Measurements from ENCODE around the gene MPP4. TPM values are rescaled to one million over a fixed set of nuclear protein-coding genes. Genes with fewer than 3 reads are reported as not detected.

MPP4 gene
- total RNA-seq, 1 experiment from 2014 or later: not detected

DNA sequence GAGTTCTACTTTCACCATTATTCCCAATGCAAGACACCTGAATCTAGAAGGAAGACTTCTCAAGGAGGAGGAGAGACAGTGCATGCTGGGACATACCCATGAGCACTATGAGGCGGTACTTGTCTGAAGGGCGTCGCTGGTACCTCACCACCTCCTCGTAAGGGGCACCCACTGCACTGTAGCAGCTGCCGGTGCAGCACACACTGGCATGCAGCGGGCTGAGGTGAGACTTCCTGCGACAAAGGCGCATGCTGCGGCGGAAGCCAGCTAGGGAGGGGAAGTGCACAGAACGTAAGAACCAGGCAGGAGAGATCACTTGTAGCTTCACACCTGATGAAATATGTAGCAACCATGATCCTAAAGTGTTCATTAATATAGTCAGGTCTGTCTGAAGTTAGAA lies 42.3 kb downstream of the MPP4 start:
- Histone ChIP-seq H3K27me3 (ENCODE audit: control insufficient read depth, insufficient read depth, low read length) (no peaks in the 10 kb centered on the region), H3K27ac (ENCODE audit: low read length) (no peak overlapping the region), H3K9me3 (ENCODE audit: control insufficient read depth, insufficient read depth, low read depth, low read length) (no peaks in the 10 kb centered on the region), H3K4me1 (ENCODE audit: control insufficient read depth, insufficient read depth, low read length) (no peaks in the 10 kb centered on the region), H3K4me3 (ENCODE audit: low read depth in 2 of 2, low read length in 2 of 2) (no peak overlapping the region), H3K36me3 (ENCODE audit: control insufficient read depth, insufficient read depth, low read length) (no peaks in the 10 kb centered on the region)
- DNase-seq (ENCODE audit: low read depth, low spot score) (no peak), ATAC-seq (no peak)
- BruUV-seq (replicated peaks): no TSS peak
- ChIA-PET CTCF (no interaction called here), POLR2A (no interaction called here)
- TF ChIP-seq CTCF (IDR thresholded peaks at IDR 0.05): no peak
- TF ChIP-seq TCF7L2 (IDR thresholded peaks at IDR 0.05; ENCODE audit: low read depth, low read length): no peak
- TF ChIP-seq POLR2AphosphoS5 (IDR thresholded peaks at IDR 0.05; ENCODE audit: low read depth, low read length): no peak
- no peak for TF ChIP-seq SIN3A (IDR thresholded peaks at IDR 0.05; ENCODE audit: borderline replicate concordance, insufficient read depth, low read depth, low read length)
- TF ChIP-seq REST (IDR thresholded peaks at IDR 0.05; ENCODE audit: insufficient read depth in 1 of 2, low read depth in 2 of 2, low read length in 1 of 2): no peak
- in situ Hi-C loops (cut with HindIII; ENCODE audit: low pct_unique_long_range_greater_than_20kb, low sequenced_read_pairs): no loop called here
- intact Hi-C loops (cut with micrococcal nuclease; ENCODE audit: unreplicated experiment): no loop called here

- peaks cover 2% of the 10 kb centered on the region; the same call in 1 of the 2 replicates for H3K27me3 ChIP-seq (ENCODE audit: control insufficient read depth, insufficient read depth, low read length)
- no peak for DNase-seq (ENCODE audit: low read depth, low spot score)
- in situ Hi-C loops (cut with HindIII; ENCODE audit: low pct_unique_long_range_greater_than_20kb, low sequenced_read_pairs) (no loop called here), intact Hi-C loops (cut with micrococcal nuclease; ENCODE audit: unreplicated experiment) (no loop called here)
- H3K27ac ChIP-seq (ENCODE audit: low read length): no peak overlapping the region
- TF ChIP-seq CTCF (IDR thresholded peaks at IDR 0.05) (no peak), SIN3A (IDR thresholded peaks at IDR 0.05; ENCODE audit: borderline replicate concordance, insufficient read depth, low read depth, low read length) (no peak), TCF7L2 (IDR thresholded peaks at IDR 0.05; ENCODE audit: low read depth, low read length) (no peak), REST (IDR thresholded peaks at IDR 0.05; ENCODE audit: insufficient read depth in 1 of 2, low read depth in 2 of 2, low read length in 1 of 2) (no peak), POLR2AphosphoS5 (IDR thresholded peaks at IDR 0.05; ENCODE audit: low read depth, low read length) (no peak)
- ChIA-PET CTCF (no interaction called here), POLR2A (no interaction called here)
- no TSS peak for BruUV-seq (replicated peaks)
- no peaks in the 10 kb centered on the region for H3K9me3 ChIP-seq (ENCODE audit: control insufficient read depth, insufficient read depth, low read depth, low read length)
- H3K4me3 ChIP-seq (ENCODE audit: low read depth in 2 of 2, low read length in 2 of 2): no peak overlapping the region
- ATAC-seq: no peak
- H3K4me1 ChIP-seq (ENCODE audit: control insufficient read depth, insufficient read depth, low read length): no peaks in the 10 kb centered on the region
- no peaks in the 10 kb centered on the region for H3K36me3 ChIP-seq (ENCODE audit: control insufficient read depth, insufficient read depth, low read length)
Measured at GRCh38 chr2:201654616-201655384, 43.6 kb downstream of the MPP4 start.
